GM21576 (cell line): Measurements from ENCODE around the gene DESI1.
"Not testable (repeated sequence)": the region's sequence is repeated elsewhere in the genome, so short reads cannot be mapped to it uniquely, and the experiment has no call there.

Experiments
- ATAC-seq: cut with Tn5 transposase; IDR thresholded peaks from one replicate; pipeline ENCODE4 v1.9.1; 2021; ENCODE audit warnings: mild to moderate bottlenecking, moderate library complexity; ENCODE audit not compliant: unreplicated experiment

The DESI1 gene

GRCh38 chr22:41620589-41621098 lies at the start of gene DESI1:
TSS of gene DESI1 (minus strand) at chr22:41621043. CDS start at chr22:41620839, 204 bp downstream.
- peak; percentile 25 for ATAC-seq

- ATAC-seq: no peak
Observed at GRCh38 chr22:41668971-41669911, 48.4 kb upstream of the DESI1 start.

GRCh38 chr22:41664951-41665350 lies 44.1 kb upstream of the DESI1 start:
- no peak for ATAC-seq

- no peak for ATAC-seq
Observed at GRCh38 chr22:41664490-41664889, 43.6 kb upstream of the DESI1 start.

- ATAC-seq: not testable (repeated sequence)
Observed at GRCh38 chr22:41663594-41663993, 42.8 kb upstream of the DESI1 start.

DNA sequence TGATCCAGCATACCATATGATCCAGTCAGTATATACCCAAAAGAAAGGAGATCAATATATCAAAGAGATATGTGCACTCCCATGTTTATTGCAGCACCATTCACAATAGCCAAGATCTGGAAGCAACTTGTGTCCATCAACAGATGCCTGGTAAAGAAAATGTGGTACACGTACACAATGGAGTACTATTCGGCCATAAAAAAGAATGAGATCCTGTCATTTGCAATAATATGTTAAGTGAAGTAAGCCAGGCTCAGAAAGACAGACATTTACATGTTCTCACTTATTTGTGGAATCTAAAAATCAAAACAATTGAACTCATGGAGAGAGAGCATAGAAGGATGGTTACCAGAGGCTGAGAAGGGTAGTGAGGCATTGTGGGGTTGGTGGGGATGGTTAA lies 40.9 kb upstream of the DESI1 start:
- ATAC-seq: no peak

- ATAC-seq: no peak
Observed at GRCh38 chr22:41661088-41661487, 40.2 kb upstream of the DESI1 start.

DNA sequence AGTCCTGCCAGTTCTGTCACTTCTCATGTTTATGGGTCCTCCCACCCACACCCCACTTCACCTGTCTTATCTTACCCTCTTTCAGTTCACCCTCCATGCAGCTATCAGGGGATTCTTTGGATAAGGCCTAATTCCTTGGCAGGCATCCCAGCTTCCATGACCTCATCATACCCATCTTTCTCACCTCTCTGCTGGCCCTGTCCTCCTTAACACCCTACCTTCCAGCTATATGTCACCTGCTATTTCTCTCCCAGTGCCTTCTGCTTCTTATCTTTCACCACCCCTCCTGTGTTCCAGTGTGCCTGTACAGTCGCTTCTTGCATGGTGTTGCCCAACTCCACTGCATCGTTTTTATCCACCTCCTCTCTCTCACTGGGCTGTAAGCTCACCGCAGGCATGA lies 39.6 kb upstream of the DESI1 start:
- no peak for ATAC-seq

GRCh38 chr22:41659941-41660340 lies 39.1 kb upstream of the DESI1 start:
- ATAC-seq: no peak

GRCh38 chr22:41658869-41659268 lies 38.0 kb upstream of the DESI1 start:
- no peak for ATAC-seq

GRCh38 chr22:41657709-41658108 lies 36.9 kb upstream of the DESI1 start:
- ATAC-seq: no peak

DNA sequence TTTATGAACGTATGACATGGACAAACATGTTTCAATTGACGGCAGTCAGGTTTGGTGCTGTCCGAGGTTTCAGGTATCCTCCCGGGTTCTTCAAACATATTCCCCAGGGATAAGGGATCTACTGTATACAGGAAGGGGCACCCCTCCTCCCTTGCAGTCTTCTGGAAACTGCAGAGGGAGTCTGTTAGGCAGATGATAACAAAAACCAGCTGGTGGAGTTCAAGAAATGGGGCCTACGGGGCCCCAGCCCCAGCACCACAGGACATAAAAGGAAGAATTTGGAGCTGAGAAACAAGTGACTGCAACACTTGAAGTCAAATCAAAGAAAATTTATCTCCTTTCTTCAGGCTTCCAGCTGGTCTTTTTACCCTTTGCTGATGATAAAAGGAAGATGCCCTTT lies 35.7 kb upstream of the DESI1 start:
- no peak for ATAC-seq

DNA sequence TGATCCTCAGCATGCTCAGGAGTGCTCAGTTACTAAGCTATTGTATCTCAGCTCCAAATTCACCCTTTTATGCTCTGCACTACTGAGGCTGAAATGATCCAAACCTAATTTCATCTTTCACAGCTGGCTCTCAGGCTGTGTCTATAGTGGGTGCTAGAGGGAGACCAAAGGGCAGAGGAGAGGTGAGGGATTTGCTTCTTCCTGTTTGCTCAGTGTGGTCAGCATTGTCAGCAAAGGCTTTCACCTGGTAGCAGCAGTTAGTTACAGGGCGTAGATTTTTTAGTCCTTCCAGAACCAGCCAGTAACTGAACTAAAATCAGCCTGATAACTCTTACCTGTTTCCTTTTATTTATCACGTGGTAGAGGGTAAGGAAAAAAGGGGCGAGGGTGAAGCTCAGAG lies 33.5 kb upstream of the DESI1 start:
- no peak for ATAC-seq

- ATAC-seq: no peak
Observed at GRCh38 chr22:41650821-41651220, 30.0 kb upstream of the DESI1 start.

DNA sequence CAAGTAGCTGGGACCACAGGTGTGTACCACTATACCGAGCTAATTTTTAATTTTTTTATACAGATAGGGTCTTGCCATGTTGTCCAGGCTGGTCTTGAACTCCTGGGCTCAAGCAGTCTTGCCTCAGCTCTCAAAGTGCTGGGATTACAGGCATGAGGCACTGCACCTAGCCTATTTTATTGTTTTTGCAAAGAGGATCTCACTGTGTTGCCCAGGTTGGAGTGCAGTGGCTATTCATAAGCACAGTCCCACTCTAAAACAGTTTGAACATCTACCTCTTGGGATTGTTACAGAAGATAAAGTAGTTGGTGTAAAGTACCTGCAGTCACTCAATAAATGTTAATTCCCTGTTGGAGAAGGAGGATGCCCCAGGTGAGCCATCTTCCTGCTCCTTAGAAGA lies 29.4 kb upstream of the DESI1 start:
- no peak for ATAC-seq

DNA sequence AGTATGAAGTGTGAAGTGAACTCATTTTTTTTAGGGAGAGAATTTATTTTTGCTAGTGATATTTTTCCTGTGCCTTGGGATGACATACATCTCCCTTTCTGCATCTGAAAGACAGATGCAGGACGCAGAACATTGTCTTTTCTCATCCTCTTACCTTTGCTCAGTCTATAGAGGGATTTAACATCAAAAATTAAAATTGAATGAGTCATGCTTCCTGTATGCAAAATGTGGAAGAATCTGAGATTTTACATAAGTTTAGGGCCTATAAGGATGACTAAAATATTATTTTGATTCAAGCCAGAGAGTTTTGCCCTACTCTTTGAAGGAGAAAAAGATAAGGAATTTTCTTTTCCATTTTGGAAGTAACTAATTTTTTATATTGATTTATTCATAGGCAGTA lies 27.6 kb upstream of the DESI1 start:
- no peak for ATAC-seq

DNA sequence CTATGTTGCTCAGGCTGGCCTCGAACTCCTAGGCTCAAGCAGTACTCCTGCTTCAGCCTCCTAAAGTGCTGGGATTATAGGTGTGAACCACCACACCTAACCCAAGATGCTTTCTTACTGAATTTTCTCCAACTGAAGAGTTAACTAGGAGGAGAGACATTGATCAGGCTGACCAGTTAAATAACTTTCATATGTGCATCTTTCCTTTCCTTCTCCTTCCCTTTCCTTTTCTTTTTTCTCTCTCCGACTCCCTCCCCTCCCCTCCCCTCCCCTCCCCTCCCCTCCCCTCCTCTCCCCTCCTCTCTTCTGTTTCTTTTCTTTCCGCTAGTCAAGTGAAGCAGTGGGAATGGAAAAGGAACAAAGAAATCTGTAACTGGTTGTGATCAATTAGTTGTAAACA lies 26.9 kb upstream of the DESI1 start:
- ATAC-seq: no peak

DNA sequence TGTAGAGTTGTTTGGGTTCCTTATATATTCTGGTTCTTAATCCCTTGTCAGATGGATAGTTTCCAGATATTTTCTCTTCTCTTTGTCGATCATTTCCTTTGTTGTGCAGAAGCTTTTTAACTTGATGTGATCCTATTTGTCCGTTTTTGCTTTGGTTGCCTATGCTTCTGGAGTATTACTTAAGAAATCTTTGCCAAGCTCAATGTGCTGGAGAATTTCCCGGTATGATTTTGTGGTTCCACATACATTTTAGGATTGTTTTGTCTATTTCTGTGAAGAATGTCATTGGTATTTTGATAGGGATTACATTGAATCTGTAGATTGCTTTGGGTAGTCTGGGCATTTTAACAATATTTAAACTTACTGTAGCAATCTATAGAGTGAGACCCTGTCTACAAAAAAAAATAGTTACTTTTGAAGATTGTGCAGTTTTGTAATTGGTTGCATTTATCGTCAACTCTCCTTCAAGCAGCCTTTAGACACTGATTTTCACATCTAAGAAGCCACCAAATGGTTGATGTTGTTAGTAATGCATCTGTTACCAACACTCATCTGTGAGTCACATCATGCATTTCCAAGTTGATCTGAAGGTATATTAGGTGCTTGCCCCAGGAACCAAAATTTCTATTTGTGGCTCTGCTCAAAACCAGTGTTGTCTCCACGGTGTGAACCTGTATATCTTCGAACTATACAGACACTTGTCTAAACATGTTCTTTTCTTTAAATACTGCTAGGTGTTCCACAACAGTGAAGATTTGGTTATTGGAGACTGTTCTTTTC lies 21.7 kb upstream of the DESI1 start:
- no peak for ATAC-seq

- ATAC-seq: no peak
Observed at GRCh38 chr22:41641854-41642253, 21.0 kb upstream of the DESI1 start.

DNA sequence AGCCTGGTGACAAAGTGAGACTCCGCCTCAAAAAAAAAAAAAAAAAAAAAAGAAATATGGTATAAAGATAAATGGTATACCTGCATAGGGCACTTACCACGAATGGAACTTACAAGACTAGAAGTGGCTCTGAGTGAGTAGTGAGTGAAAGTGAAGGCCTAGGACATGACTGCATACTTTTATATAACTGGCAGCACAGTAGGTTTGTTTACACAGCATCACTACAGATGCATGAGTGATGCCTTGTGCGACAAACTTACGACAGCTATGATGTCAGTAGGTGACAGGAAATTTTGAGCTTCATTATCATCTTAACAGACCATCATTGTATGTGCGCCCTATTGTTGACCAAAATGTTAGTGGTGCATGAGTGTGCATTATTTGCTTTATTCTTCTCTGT lies 17.9 kb upstream of the DESI1 start:
- no peak for ATAC-seq

GRCh38 chr22:41638124-41638523 lies 17.3 kb upstream of the DESI1 start:
- no peak for ATAC-seq

GRCh38 chr22:41637623-41638022 lies 16.8 kb upstream of the DESI1 start:
- not testable (repeated sequence) for ATAC-seq
